ENCODE measurements around the gene EEPD1.

DNA sequence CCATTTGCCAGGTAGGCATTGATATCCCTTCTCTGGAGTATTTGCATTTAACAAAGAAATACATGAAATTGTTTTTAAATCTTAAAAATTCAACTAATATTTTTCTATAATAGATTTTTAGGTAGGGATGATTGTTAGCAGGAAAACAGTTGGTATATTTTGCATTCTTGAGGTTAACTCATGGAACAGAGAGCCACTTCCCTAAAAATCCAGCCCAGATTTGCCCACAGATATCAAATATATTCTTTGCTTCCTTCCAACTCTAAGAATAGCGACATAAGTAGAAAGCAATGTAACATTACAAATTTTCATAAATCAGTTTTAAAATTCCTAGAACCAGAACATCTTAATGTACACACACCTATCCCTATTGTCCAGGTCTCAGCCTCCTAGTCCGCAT, 191.6 kb downstream of the EEPD1 start:
- TF ChIP-seq POLR2A (IDR thresholded peaks at IDR 0.05) (no peak), EP300 (IDR thresholded peaks at IDR 0.05) (no peak)
- TF ChIP-seq, protein P1, sequence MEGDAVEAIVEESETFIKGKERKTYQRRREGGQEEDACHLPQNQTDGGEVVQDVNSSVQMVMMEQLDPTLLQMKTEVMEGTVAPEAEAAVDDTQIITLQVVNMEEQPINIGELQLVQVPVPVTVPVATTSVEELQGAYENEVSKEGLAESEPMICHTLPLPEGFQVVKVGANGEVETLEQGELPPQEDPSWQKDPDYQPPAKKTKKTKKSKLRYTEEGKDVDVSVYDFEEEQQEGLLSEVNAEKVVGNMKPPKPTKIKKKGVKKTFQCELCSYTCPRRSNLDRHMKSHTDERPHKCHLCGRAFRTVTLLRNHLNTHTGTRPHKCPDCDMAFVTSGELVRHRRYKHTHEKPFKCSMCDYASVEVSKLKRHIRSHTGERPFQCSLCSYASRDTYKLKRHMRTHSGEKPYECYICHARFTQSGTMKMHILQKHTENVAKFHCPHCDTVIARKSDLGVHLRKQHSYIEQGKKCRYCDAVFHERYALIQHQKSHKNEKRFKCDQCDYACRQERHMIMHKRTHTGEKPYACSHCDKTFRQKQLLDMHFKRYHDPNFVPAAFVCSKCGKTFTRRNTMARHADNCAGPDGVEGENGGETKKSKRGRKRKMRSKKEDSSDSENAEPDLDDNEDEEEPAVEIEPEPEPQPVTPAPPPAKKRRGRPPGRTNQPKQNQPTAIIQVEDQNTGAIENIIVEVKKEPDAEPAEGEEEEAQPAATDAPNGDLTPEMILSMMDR (IDR thresholded peaks at IDR 0.05), result no peak

Data from ovary (tissue), 3 donors.